CD14-positive monocyte (primary cell): Measurements from ENCODE around the gene ACKR1. TPM values are rescaled to one million over a fixed set of nuclear protein-coding genes. Genes with fewer than 3 reads are reported as not detected.

Experiments used
- DNase-seq, 3 donors: peaks; one replicate each; pipeline ENCODE4 v3.0.0-alpha.2; 2011 to 2022
- H2AFZ ChIP-seq: 2 replicates; pipeline ENCODE4 v1.6.0; 2012; ENCODE audit warnings: mild to moderate bottlenecking, low read depth, low read length, inconsistent platforms; ENCODE audit not compliant: insufficient read depth, poor library complexity, severe bottlenecking
- H3K27ac ChIP-seq, 2 donors: 1 replicate in 1 of 2; 2 replicates in 1 of 2; pipeline ENCODE4 v1.5.1; 2012 to 2013; ENCODE audit warnings: low read length in 2 of 2, control low read depth in 1 of 2, inconsistent platforms in 1 of 2, low read depth in 1 of 2, mild to moderate bottlenecking in 1 of 2
- H3K27me3 ChIP-seq, 2 donors: one replicate each; pipeline versions ENCODE4 v1.6.0 to v1.6.1; 2011 to 2013; ENCODE audit warnings: low read length in 2 of 2; ENCODE audit not compliant: control insufficient read depth in 2 of 2, insufficient read depth in 2 of 2
- H3K36me3 ChIP-seq, 2 donors: replicated peaks in 1 of 2; 1 replicate in 1 of 2; 2 replicates in 1 of 2; pipeline versions ENCODE4 v1.5.1 to v1.6.1; 2012 to 2013; ENCODE audit warnings: low read length in 2 of 2, control low read depth in 1 of 2, inconsistent platforms in 1 of 2, mild to moderate bottlenecking in 1 of 2; ENCODE audit not compliant: insufficient read depth in 2 of 2, control insufficient read depth in 1 of 2
- H3K4me1 ChIP-seq, 2 donors: 1 replicate in 1 of 2; 2 replicates in 1 of 2; pipeline versions ENCODE4 v1.5.1 to v1.6.1; 2012 to 2013; ENCODE audit warnings: low read length in 2 of 2, control low read depth in 1 of 2, inconsistent platforms in 1 of 2, mild to moderate bottlenecking in 1 of 2, moderate library complexity in 1 of 2; ENCODE audit not compliant: insufficient read depth in 2 of 2, control insufficient read depth in 1 of 2
- H3K4me2 ChIP-seq: replicated peaks from 2 replicates; pipeline ENCODE3; 2012; ENCODE audit warnings: low read length, moderate library complexity, mild to moderate bottlenecking; ENCODE audit not compliant: poor library complexity, severe bottlenecking; ENCODE audit errors: extremely low read depth
- H3K4me3 ChIP-seq, 3 experiments: fragments of 200-600 bp in 1 of 3; sonication (generic) in 1 of 3; replicated peaks in 1 of 3; 1 replicate in 2 of 3; 2 replicates in 1 of 3; pipeline ENCODE4 v1.5.1; 2011 to 2013; ENCODE audit warnings: low read length in 3 of 3, mild to moderate bottlenecking in 3 of 3, control low read depth in 2 of 3, low read depth in 2 of 3, inconsistent platforms in 1 of 3, moderate library complexity in 1 of 3
- H3K79me2 ChIP-seq: 2 replicates; pipeline ENCODE4 v1.6.0; 2012; ENCODE audit warnings: mild to moderate bottlenecking, control low read depth, inconsistent platforms, low read length, moderate library complexity; ENCODE audit not compliant: insufficient read depth
- H3K9ac ChIP-seq: 2 replicates; pipeline ENCODE4 v1.6.0; 2017; ENCODE audit warnings: low read length, mild to moderate bottlenecking; ENCODE audit not compliant: insufficient read depth, poor library complexity, severe bottlenecking
- H3K9me3 ChIP-seq, 2 donors: replicated peaks in 1 of 2; 1 replicate in 1 of 2; 2 replicates in 1 of 2; pipeline versions ENCODE4 v1.5.1 to v1.6.1; 2012 to 2013; ENCODE audit warnings: low read length in 2 of 2, control low read depth in 1 of 2; ENCODE audit not compliant: control insufficient read depth in 1 of 2, insufficient read depth in 1 of 2
- H4K20me1 ChIP-seq: 2 replicates; pipeline ENCODE4 v1.6.0; 2012; ENCODE audit warnings: mild to moderate bottlenecking, low read length, control low read depth, moderate library complexity; ENCODE audit not compliant: insufficient read depth
- H3K27ac Mint-ChIP-seq, 7 donors: one replicate each; pipeline ENCODE4 v1.8.0; 2020; ENCODE audit warnings: mild to moderate bottlenecking in 7 of 7, mixed read lengths in 7 of 7, moderate library complexity in 6 of 7, inconsistent platforms in 2 of 7
- H3K27me3 Mint-ChIP-seq, 3 donors: one replicate each; pipeline ENCODE4 v1.8.0; 2021 to 2022; ENCODE audit warnings: low read depth in 3 of 3, mild to moderate bottlenecking in 3 of 3, mixed read lengths in 3 of 3, moderate library complexity in 3 of 3, inconsistent platforms in 1 of 3
- H3K36me3 Mint-ChIP-seq, 2 donors: one replicate each; pipeline ENCODE4 v1.8.0; 2020; ENCODE audit warnings: mixed read lengths in 2 of 2, inconsistent platforms in 1 of 2, mild to moderate bottlenecking in 1 of 2
- H3K4me1 Mint-ChIP-seq: one replicate; pipeline ENCODE4 v1.8.0; 2020; ENCODE audit warnings: mild to moderate bottlenecking, mixed read lengths
- H3K4me3 Mint-ChIP-seq, 2 donors: one replicate each; pipeline ENCODE4 v1.8.0; 2020; ENCODE audit warnings: mild to moderate bottlenecking in 2 of 2, mixed read lengths in 2 of 2, moderate library complexity in 1 of 2
- H3K9me3 Mint-ChIP-seq, 7 donors: one replicate each; pipeline ENCODE4 v1.8.0; 2020 to 2022; ENCODE audit warnings: mixed read lengths in 7 of 7, mild to moderate bottlenecking in 6 of 7, moderate library complexity in 6 of 7, inconsistent platforms in 2 of 7
- WGBS: methylation state at CpG from one replicate; pipeline ENCODE4 v1.1.5; 2013; ENCODE audit warnings: missing lambda C conversion rate; ENCODE audit not compliant: insufficient coverage; 5-methylcytosine and 5-hydroxymethylcytosine counted together
- intact Hi-C, 2 donors: fragments of 100-400 bp; cut with micrococcal nuclease; formaldehyde crosslinking; loops; one replicate each; pipeline versions ENCODE4 v1.15.0 to v1.15.1; 2023
- polyA plus RNA-seq, 3 donors: library from polyadenylated mRNA; depleted of rRNA in 1 of 3; unstranded in 2 of 3; stranded (reverse) in 1 of 3; fragments of 300-500 nt in 2 of 3; fragments of >200 nt in 1 of 3; fragmentation: Illumina TruSeq in 2 of 3; gene quantifications; 1 replicate in 2 of 3; 2 replicates in 1 of 3; pipeline ENCODE4 v1.2.3, GENCODE V29; 2012 to 2021
- TF ChIP-seq, protein P1 (sequence below): fragments of 200-600 bp; IDR thresholded peaks from one replicate; pipeline ENCODE4 v1.8.0; 2022; ENCODE audit warnings: antibody characterized with exemption, mild to moderate bottlenecking

ACKR1 gene
- polyA plus RNA-seq, 3 donors, result 0.14 TPM; not detected in 2

DNA sequence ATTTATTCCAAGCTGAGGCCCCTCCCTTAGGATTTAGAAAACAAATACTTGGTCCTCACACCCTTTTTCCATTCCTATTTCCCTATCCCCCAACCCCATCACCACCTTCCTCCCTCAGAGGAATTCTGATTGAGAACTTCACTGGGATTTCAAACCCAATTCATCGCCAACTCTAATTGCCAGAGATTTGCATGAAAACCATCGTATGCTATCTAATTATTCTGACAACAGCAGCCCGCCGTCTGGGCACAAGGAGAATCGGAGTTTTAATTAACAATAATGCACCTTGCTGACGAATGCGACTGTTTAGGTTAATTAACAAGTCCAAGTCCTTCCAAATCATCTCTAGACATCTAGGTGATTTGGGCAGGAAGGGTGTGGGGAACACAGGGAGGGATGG lies 4.4 kb downstream of the ACKR1 start:
- intact Hi-C loops, result no loop called here
- no peaks in the 10 kb centered on the region for H4K20me1 ChIP-seq
- no peaks in the 10 kb centered on the region for H3K4me1 ChIP-seq
- no peaks in the 10 kb centered on the region for H3K79me2 ChIP-seq
- peaks cover 0 to 4% (median 0%) of the 10 kb centered on the region in 7 donors for H3K9me3 Mint-ChIP-seq
- H2AFZ ChIP-seq, result no peak overlapping the region
- 91% methylated on average over 5 of the region's 7 CpGs for WGBS
- H3K36me3 Mint-ChIP-seq, result no peaks in the 10 kb centered on the region
- no peaks in the 10 kb centered on the region for H3K36me3 ChIP-seq
- H3K4me2 ChIP-seq, result no peak overlapping the region
- H3K4me1 Mint-ChIP-seq, result peaks cover 9% of the 10 kb centered on the region
- no peak overlapping the region for H3K27ac Mint-ChIP-seq
- TF ChIP-seq, protein P1, sequence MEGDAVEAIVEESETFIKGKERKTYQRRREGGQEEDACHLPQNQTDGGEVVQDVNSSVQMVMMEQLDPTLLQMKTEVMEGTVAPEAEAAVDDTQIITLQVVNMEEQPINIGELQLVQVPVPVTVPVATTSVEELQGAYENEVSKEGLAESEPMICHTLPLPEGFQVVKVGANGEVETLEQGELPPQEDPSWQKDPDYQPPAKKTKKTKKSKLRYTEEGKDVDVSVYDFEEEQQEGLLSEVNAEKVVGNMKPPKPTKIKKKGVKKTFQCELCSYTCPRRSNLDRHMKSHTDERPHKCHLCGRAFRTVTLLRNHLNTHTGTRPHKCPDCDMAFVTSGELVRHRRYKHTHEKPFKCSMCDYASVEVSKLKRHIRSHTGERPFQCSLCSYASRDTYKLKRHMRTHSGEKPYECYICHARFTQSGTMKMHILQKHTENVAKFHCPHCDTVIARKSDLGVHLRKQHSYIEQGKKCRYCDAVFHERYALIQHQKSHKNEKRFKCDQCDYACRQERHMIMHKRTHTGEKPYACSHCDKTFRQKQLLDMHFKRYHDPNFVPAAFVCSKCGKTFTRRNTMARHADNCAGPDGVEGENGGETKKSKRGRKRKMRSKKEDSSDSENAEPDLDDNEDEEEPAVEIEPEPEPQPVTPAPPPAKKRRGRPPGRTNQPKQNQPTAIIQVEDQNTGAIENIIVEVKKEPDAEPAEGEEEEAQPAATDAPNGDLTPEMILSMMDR, result no peak
- no peak overlapping the region for H3K27ac ChIP-seq
- peak overlapping the region in 1 of 2 donors; percentile 22 for H3K4me3 Mint-ChIP-seq
- no peak for DNase-seq
- peaks cover 0 to 19% of the 10 kb centered on the region in 2 donors for H3K27me3 ChIP-seq
- H3K9me3 ChIP-seq, result no peaks in the 10 kb centered on the region
- H3K4me3 ChIP-seq, result no peak overlapping the region
- no peak overlapping the region for H3K9ac ChIP-seq
- peaks cover 10 to 31% (median 21%) of the 10 kb centered on the region in 3 donors for H3K27me3 Mint-ChIP-seq

DNA sequence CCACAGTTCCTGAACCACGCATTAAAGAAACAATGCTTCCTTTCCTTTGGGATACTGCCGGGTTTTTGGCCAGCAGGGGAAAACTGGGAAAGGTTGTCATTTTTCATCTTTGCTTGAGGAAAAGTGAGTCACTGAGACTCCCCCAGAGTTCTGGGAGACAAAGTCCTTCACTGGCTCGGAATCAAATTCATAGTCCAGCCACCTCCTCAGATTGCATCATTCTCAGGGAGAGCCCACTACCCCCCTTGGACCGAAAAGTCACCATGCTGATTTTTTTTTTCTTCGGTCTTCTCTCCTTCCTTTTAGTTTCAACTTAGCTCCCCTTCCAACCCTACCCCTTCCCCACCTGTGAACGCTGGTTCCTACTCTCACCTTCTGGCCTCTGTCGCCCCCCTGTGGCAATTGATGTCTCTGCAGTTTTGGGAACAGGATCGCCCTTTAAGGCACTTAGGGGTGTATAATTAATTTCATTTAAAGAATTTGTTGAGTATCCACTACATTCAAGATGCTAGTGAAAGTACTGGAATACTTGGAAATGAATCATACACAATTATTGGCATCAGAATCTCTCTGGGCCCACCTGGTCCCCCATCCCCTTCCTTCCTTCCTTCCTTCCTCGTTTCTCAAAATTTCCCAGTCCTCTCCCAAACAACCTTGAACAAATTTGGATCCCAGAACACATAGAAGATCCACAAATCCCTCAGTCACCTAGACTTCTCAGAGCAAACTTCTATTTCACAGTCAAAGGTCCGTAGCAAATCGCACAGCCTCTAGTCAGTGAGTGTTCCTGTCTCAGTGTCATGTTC lies 6.9 kb downstream of the ACKR1 start:
- H3K4me3 ChIP-seq, result no peak overlapping the region
- Mint-ChIP-seq H3K4me3 (no peak overlapping the region), H3K9me3 (peaks cover 0 to 4% (median 0%) of the 10 kb centered on the region in 7 donors), H3K27ac (no peak overlapping the region), H3K4me1 (peaks cover 4% of the 10 kb centered on the region), H3K36me3 (no peaks in the 10 kb centered on the region), H3K27me3 (peaks cover 9 to 27% (median 23%) of the 10 kb centered on the region in 3 donors)
- H3K4me1 ChIP-seq, result no peaks in the 10 kb centered on the region
- no peak overlapping the region for H3K9ac ChIP-seq
- no peak overlapping the region for H2AFZ ChIP-seq
- peaks cover 0 to 19% of the 10 kb centered on the region in 2 donors for H3K27me3 ChIP-seq
- no peaks in the 10 kb centered on the region for H3K36me3 ChIP-seq
- WGBS, result 62% methylated on average over 6 of the region's 11 CpGs
- H3K27ac ChIP-seq, result no peak overlapping the region
- no peaks in the 10 kb centered on the region for H3K9me3 ChIP-seq
- intact Hi-C loops, result loop anchor here (2.0 to 5.0 kb wide), 3 partner anchors 49 to 79 kb away; no protein-coding TSS in a partner anchor
- H4K20me1 ChIP-seq, result no peaks in the 10 kb centered on the region
- DNase-seq, result peak in 2 of 3 donors; percentile 38 to 39
- TF ChIP-seq, protein P1, result peak; percentile 96
- no peak overlapping the region for H3K4me2 ChIP-seq
- H3K79me2 ChIP-seq, result no peaks in the 10 kb centered on the region
